ENCODE results near the gene L3MBTL4. TPM values are rescaled to one million over a fixed set of nuclear protein-coding genes. Genes with fewer than 3 reads are reported as not detected.

The L3MBTL4 gene
- total RNA-seq, 1 experiment from 2014 or later, result 2.0 TPM

- no peak for DNase-seq (ENCODE audit: low read depth, low spot score)
- in situ Hi-C loops (cut with HindIII; ENCODE audit: low pct_unique_long_range_greater_than_20kb, low sequenced_read_pairs), result no loop called here
Observed at GRCh38 chr18:6013171-6013810, 401.4 kb downstream of the L3MBTL4 start.

- in situ Hi-C loops (cut with HindIII; ENCODE audit: low pct_unique_long_range_greater_than_20kb, low sequenced_read_pairs), result no loop called here
- DNase-seq (ENCODE audit: low read depth, low spot score), result no peak
Observed at GRCh38 chr18:6010921-6011320, 403.8 kb downstream of the L3MBTL4 start.

- no peak for DNase-seq (ENCODE audit: low read depth, low spot score)
- in situ Hi-C loops (cut with HindIII; ENCODE audit: low pct_unique_long_range_greater_than_20kb, low sequenced_read_pairs), result no loop called here
Observed at GRCh38 chr18:6010284-6010683, 404.4 kb downstream of the L3MBTL4 start.

GRCh38 chr18:6009756-6010155 lies 405.0 kb downstream of the L3MBTL4 start:
- in situ Hi-C loops (cut with HindIII; ENCODE audit: low pct_unique_long_range_greater_than_20kb, low sequenced_read_pairs), result no loop called here
- no peak for DNase-seq (ENCODE audit: low read depth, low spot score)

GRCh38 chr18:6004683-6005082 lies 410.0 kb downstream of the L3MBTL4 start:
- no peak for DNase-seq (ENCODE audit: low read depth, low spot score)
- in situ Hi-C loops (cut with HindIII; ENCODE audit: low pct_unique_long_range_greater_than_20kb, low sequenced_read_pairs), result no loop called here

- in situ Hi-C loops (cut with HindIII; ENCODE audit: low pct_unique_long_range_greater_than_20kb, low sequenced_read_pairs), result no loop called here
- no peak for DNase-seq (ENCODE audit: low read depth, low spot score)
Observed at GRCh38 chr18:6004119-6004518, 410.6 kb downstream of the L3MBTL4 start.

- in situ Hi-C loops (cut with HindIII; ENCODE audit: low pct_unique_long_range_greater_than_20kb, low sequenced_read_pairs), result no loop called here
- no peak for DNase-seq (ENCODE audit: low read depth, low spot score)
Observed at GRCh38 chr18:6001867-6002266, 412.8 kb downstream of the L3MBTL4 start.

GRCh38 chr18:5998907-5999306 lies 415.8 kb downstream of the L3MBTL4 start:
- DNase-seq (ENCODE audit: low read depth, low spot score), result no peak
- in situ Hi-C loops (cut with HindIII; ENCODE audit: low pct_unique_long_range_greater_than_20kb, low sequenced_read_pairs), result no loop called here

GRCh38 chr18:5998166-5998881 lies 416.4 kb downstream of the L3MBTL4 start:
- no peak for DNase-seq (ENCODE audit: low read depth, low spot score)
- in situ Hi-C loops (cut with HindIII; ENCODE audit: low pct_unique_long_range_greater_than_20kb, low sequenced_read_pairs), result no loop called here

- in situ Hi-C loops (cut with HindIII; ENCODE audit: low pct_unique_long_range_greater_than_20kb, low sequenced_read_pairs), result no loop called here
Observed at GRCh38 chr18:5997361-5997760, 417.4 kb downstream of the L3MBTL4 start.

GRCh38 chr18:5995626-5996025 lies 419.1 kb downstream of the L3MBTL4 start:
- DNase-seq (ENCODE audit: low read depth, low spot score), result no peak
- in situ Hi-C loops (cut with HindIII; ENCODE audit: low pct_unique_long_range_greater_than_20kb, low sequenced_read_pairs), result no loop called here

More at GRCh38 chr18:5997361-5997760, 417.4 kb downstream of the L3MBTL4 start:
- no peak for DNase-seq (ENCODE audit: low read depth, low spot score)

- no peak for DNase-seq (ENCODE audit: low read depth, low spot score)
- in situ Hi-C loops (cut with HindIII; ENCODE audit: low pct_unique_long_range_greater_than_20kb, low sequenced_read_pairs), result no loop called here
Observed at GRCh38 chr18:5993938-5994337, 420.8 kb downstream of the L3MBTL4 start.

- DNase-seq (ENCODE audit: low read depth, low spot score), result no peak
- in situ Hi-C loops (cut with HindIII; ENCODE audit: low pct_unique_long_range_greater_than_20kb, low sequenced_read_pairs), result no loop called here
Observed at GRCh38 chr18:5992381-5992780, 422.3 kb downstream of the L3MBTL4 start.

- in situ Hi-C loops (cut with HindIII; ENCODE audit: low pct_unique_long_range_greater_than_20kb, low sequenced_read_pairs), result no loop called here
- DNase-seq (ENCODE audit: low read depth, low spot score), result no peak
Observed at GRCh38 chr18:5987249-5987648, 427.5 kb downstream of the L3MBTL4 start.

GRCh38 chr18:5986257-5986931 lies 428.3 kb downstream of the L3MBTL4 start:
- no peak for DNase-seq (ENCODE audit: low read depth, low spot score)
- in situ Hi-C loops (cut with HindIII; ENCODE audit: low pct_unique_long_range_greater_than_20kb, low sequenced_read_pairs), result no loop called here

- in situ Hi-C loops (cut with HindIII; ENCODE audit: low pct_unique_long_range_greater_than_20kb, low sequenced_read_pairs), result no loop called here
Observed at GRCh38 chr18:5984245-5984644, 430.5 kb downstream of the L3MBTL4 start.

GRCh38 chr18:5983488-5983887 lies 431.2 kb downstream of the L3MBTL4 start:
- DNase-seq (ENCODE audit: low read depth, low spot score), result no peak
- in situ Hi-C loops (cut with HindIII; ENCODE audit: low pct_unique_long_range_greater_than_20kb, low sequenced_read_pairs), result no loop called here

More at GRCh38 chr18:5984245-5984644, 430.5 kb downstream of the L3MBTL4 start:
- DNase-seq (ENCODE audit: low read depth, low spot score), result no peak

GRCh38 chr18:5982332-5982731 lies 432.4 kb downstream of the L3MBTL4 start:
- no peak for DNase-seq (ENCODE audit: low read depth, low spot score)
- in situ Hi-C loops (cut with HindIII; ENCODE audit: low pct_unique_long_range_greater_than_20kb, low sequenced_read_pairs), result no loop called here

- no peak for DNase-seq (ENCODE audit: low read depth, low spot score)
- in situ Hi-C loops (cut with HindIII; ENCODE audit: low pct_unique_long_range_greater_than_20kb, low sequenced_read_pairs), result no loop called here
Observed at GRCh38 chr18:5980721-5981120, 434.0 kb downstream of the L3MBTL4 start.

All from SK-MEL-5 (cell line).